ENCODE results near the gene RIOX2. TPM values are rescaled to one million over a fixed set of nuclear protein-coding genes. Genes with fewer than 3 reads are reported as not detected.
A peak's percentile ranks its signal among the peaks of the same experiment; 100 is the strongest.

RIOX2 gene
- total and polyA plus RNA-seq, 2 of the 13 experiments (the other 11 are each of a cell fraction or from before 2014, with no cell fraction given) = 19.9 to 43.3 TPM

- 0 out of 2 replicates have a peak, but pooled peaks have one; percentile 1 for TF ChIP-seq ZNF737 (CRISPR knock-in tag; IDR thresholded peaks at IDR 0.05; ENCODE audit: borderline replicate concordance)
- peak; percentile 89 for TF ChIP-seq RBFOX2 (IDR thresholded peaks at IDR 0.05; ENCODE audit: low read depth, low read length)
- no peak for TF ChIP-seq ZNF644 (CRISPR knock-in tag; IDR thresholded peaks at IDR 0.05; ENCODE audit: low read depth)
- peak; percentile 91 for TF ChIP-seq ZNF407 (CRISPR knock-in tag; IDR thresholded peaks at IDR 0.05; ENCODE audit: not compliant biosample characterization)
- TF ChIP-seq POGZ (CRISPR knock-in tag; IDR thresholded peaks at IDR 0.05) = peak; percentile 75
- no peak for TF ChIP-seq ATAD3A (CRISPR knock-in tag; IDR thresholded peaks at IDR 0.05)
- TF ChIP-seq ZNF143 (CRISPR knock-in tag; IDR thresholded peaks at IDR 0.05) = peak; percentile 19; the same call in 1 of the 2 replicates
- peak; percentile 98; the same call in 1 of the 2 replicates for TF ChIP-seq MXD1 (CRISPR knock-in tag; IDR thresholded peaks at IDR 0.05)
- no peak for TF ChIP-seq TCF7L2 (IDR thresholded peaks at IDR 0.05; ENCODE audit: low read depth, low read length)
- TF ChIP-seq KDM6A (CRISPR knock-in tag; IDR thresholded peaks at IDR 0.05; ENCODE audit: low read depth) = no peak
- 0 out of 4 replicates have a peak, but pooled peaks of 1 of the 2 experiments have one; percentile 18 for TF ChIP-seq HMGXB4 (CRISPR knock-in tag; IDR thresholded peaks at IDR 0.05; ENCODE audit: borderline replicate concordance in 1 of 2, low read depth in 1 of 2)
- 0 out of 2 replicates have a peak, but pooled peaks have one; percentile 35 for TF ChIP-seq ZFP41 (CRISPR knock-in tag; IDR thresholded peaks at IDR 0.05; ENCODE audit: borderline replicate concordance)
- TF ChIP-seq ZNF768 (CRISPR knock-in tag; IDR thresholded peaks at IDR 0.05) = peak; percentile 43; the same call in 1 of the 2 replicates
These were observed at the start of gene RIOX2 (continued) for GRCh38 chr3:97971679-97972567.

Data from HepG2 (cell line).